ENCODE results near the gene HOXA6.

HOXA6 gene

GRCh38 chr7:27106181-27106900 is 41.2 kb downstream of the HOXA6 start:
- Mint-ChIP-seq H3K9me3 (no peaks in the 10 kb centered on the region), H3K4me1 (ENCODE audit: low read depth in 2 of 2) (peaks cover 10 to 17% of the 10 kb centered on the region in 2 donors), H3K36me3 (ENCODE audit: insufficient read depth) (peaks cover 9% of the 10 kb centered on the region), H3K4me3 (no peak overlapping the region), H3K27ac (no peak overlapping the region), H3K27me3 (peaks cover 41 to 74% of the 10 kb centered on the region in 2 donors)
- DNase-seq (no peak), ATAC-seq (replicated peaks) (no peak)

- Mint-ChIP-seq H3K4me3 (no peak overlapping the region), H3K9me3 (no peaks in the 10 kb centered on the region), H3K36me3 (ENCODE audit: insufficient read depth) (peaks cover 17% of the 10 kb centered on the region), H3K27me3 (peaks cover 46 to 76% of the 10 kb centered on the region in 2 donors), H3K4me1 (ENCODE audit: low read depth in 2 of 2) (peaks cover 10 to 19% of the 10 kb centered on the region in 2 donors), H3K27ac (no peak overlapping the region)
- no peak for ATAC-seq (replicated peaks)
- no peak for DNase-seq
Observed at GRCh38 chr7:27105301-27106031, 42.1 kb downstream of the HOXA6 start.

- Mint-ChIP-seq H3K27ac (no peak overlapping the region), H3K27me3 (peaks cover 50 to 81% of the 10 kb centered on the region in 2 donors), H3K4me1 (ENCODE audit: low read depth in 2 of 2) (peaks cover 10 to 19% of the 10 kb centered on the region in 2 donors), H3K36me3 (ENCODE audit: insufficient read depth) (peaks cover 25% of the 10 kb centered on the region), H3K4me3 (no peak overlapping the region), H3K9me3 (no peaks in the 10 kb centered on the region)
- ATAC-seq (replicated peaks), result no peak
- DNase-seq, result no peak
Observed at GRCh38 chr7:27104341-27105058, 43.1 kb downstream of the HOXA6 start.

- no peak for DNase-seq
Observed at GRCh38 chr7:27103489-27104226, 43.9 kb downstream of the HOXA6 start.

GRCh38 chr7:27102581-27103442 is 44.8 kb downstream of the HOXA6 start, which contains the start of gene HOXA2:
Gene HOXA2 (minus strand): TSS chr7:27102683. CDS start chr7:27102500, 183 bp downstream.
- peaks cover 27% of the 10 kb centered on the region for H3K36me3 Mint-ChIP-seq (ENCODE audit: insufficient read depth)
- DNase-seq (no peak), ATAC-seq (replicated peaks) (no peak)
- peaks cover 56 to 95% of the 10 kb centered on the region in 2 donors for H3K27me3 Mint-ChIP-seq
- peak within 1 kb of the TSS; percentile 23 to 41 for H3K4me3 Mint-ChIP-seq
- H3K9me3 Mint-ChIP-seq, result no peaks in the 10 kb centered on the region
- no peak within 1 kb of the TSS for H3K27ac Mint-ChIP-seq
- H3K4me1 Mint-ChIP-seq (ENCODE audit: low read depth in 2 of 2), result peaks cover 11 to 27% of the 10 kb centered on the region in 2 donors

More at GRCh38 chr7:27103489-27104226, 43.9 kb downstream of the HOXA6 start:
- H3K27me3 Mint-ChIP-seq, result peaks cover 55 to 88% of the 10 kb centered on the region in 2 donors
- no peak for ATAC-seq (replicated peaks)
- H3K9me3 Mint-ChIP-seq, result no peaks in the 10 kb centered on the region
- no peak overlapping the region for H3K27ac Mint-ChIP-seq
- peaks cover 27% of the 10 kb centered on the region for H3K36me3 Mint-ChIP-seq (ENCODE audit: insufficient read depth)
- peak overlapping the region in 1 of 2 donors; percentile 8 for H3K4me3 Mint-ChIP-seq
- H3K4me1 Mint-ChIP-seq (ENCODE audit: low read depth in 2 of 2), result peaks cover 10 to 21% of the 10 kb centered on the region in 2 donors

- peak overlapping the region; percentile 23 to 41 for H3K4me3 Mint-ChIP-seq
- DNase-seq (no peak), ATAC-seq (replicated peaks) (no peak)
- H3K27ac Mint-ChIP-seq, result no peak overlapping the region
- H3K9me3 Mint-ChIP-seq, result no peaks in the 10 kb centered on the region
- H3K4me1 Mint-ChIP-seq (ENCODE audit: low read depth in 2 of 2), result peaks cover 18 to 32% of the 10 kb centered on the region in 2 donors
- peaks cover 56 to 94% of the 10 kb centered on the region in 2 donors for H3K27me3 Mint-ChIP-seq
- peaks cover 28% of the 10 kb centered on the region for H3K36me3 Mint-ChIP-seq (ENCODE audit: insufficient read depth)
Observed at GRCh38 chr7:27101957-27102580, 45.5 kb downstream of the HOXA6 start.

- ATAC-seq (replicated peaks) (no peak), DNase-seq (no peak)
- peaks cover 56 to 92% of the 10 kb centered on the region in 2 donors for H3K27me3 Mint-ChIP-seq
- H3K4me1 Mint-ChIP-seq (ENCODE audit: low read depth in 2 of 2), result peaks cover 22 to 35% of the 10 kb centered on the region in 2 donors
- H3K36me3 Mint-ChIP-seq (ENCODE audit: insufficient read depth), result peaks cover 34% of the 10 kb centered on the region
- H3K9me3 Mint-ChIP-seq, result no peaks in the 10 kb centered on the region
- H3K27ac Mint-ChIP-seq, result no peak overlapping the region
- H3K4me3 Mint-ChIP-seq, result peak overlapping the region; percentile 23 to 37
Observed at GRCh38 chr7:27101171-27101956, 46.2 kb downstream of the HOXA6 start.

GRCh38 chr7:27100694-27101170 is 46.8 kb downstream of the HOXA6 start:
- Mint-ChIP-seq H3K36me3 (ENCODE audit: insufficient read depth) (peaks cover 34% of the 10 kb centered on the region), H3K27ac (no peak overlapping the region), H3K9me3 (no peaks in the 10 kb centered on the region), H3K4me1 (ENCODE audit: low read depth in 2 of 2) (peaks cover 23 to 36% of the 10 kb centered on the region in 2 donors), H3K27me3 (peaks cover 56 to 86% of the 10 kb centered on the region in 2 donors), H3K4me3 (no peak overlapping the region)
- DNase-seq (no peak), ATAC-seq (replicated peaks) (no peak)

- peaks cover 30 to 43% of the 10 kb centered on the region in 2 donors for H3K4me1 Mint-ChIP-seq (ENCODE audit: low read depth in 2 of 2)
- H3K27ac Mint-ChIP-seq, result no peak overlapping the region
Observed at GRCh38 chr7:27099453-27100370, 47.9 kb downstream of the HOXA6 start.

GRCh38 chr7:27098578-27099451 is 48.8 kb downstream of the HOXA6 start:
- H3K4me3 Mint-ChIP-seq, result peak overlapping the region in 1 of 2 donors; percentile 78
- peaks cover 45 to 66% of the 10 kb centered on the region in 2 donors for H3K27me3 Mint-ChIP-seq
- H3K36me3 Mint-ChIP-seq (ENCODE audit: insufficient read depth), result peaks cover 34% of the 10 kb centered on the region
- DNase-seq (no peak), ATAC-seq (replicated peaks) (no peak)
- H3K4me1 Mint-ChIP-seq (ENCODE audit: low read depth in 2 of 2), result peaks cover 35 to 41% of the 10 kb centered on the region in 2 donors
- H3K27ac Mint-ChIP-seq, result no peak overlapping the region
- no peaks in the 10 kb centered on the region for H3K9me3 Mint-ChIP-seq

More at GRCh38 chr7:27099453-27100370, 47.9 kb downstream of the HOXA6 start:
- peaks cover 48 to 75% of the 10 kb centered on the region in 2 donors for H3K27me3 Mint-ChIP-seq
- peaks cover 34% of the 10 kb centered on the region for H3K36me3 Mint-ChIP-seq (ENCODE audit: insufficient read depth)
- no peaks in the 10 kb centered on the region for H3K9me3 Mint-ChIP-seq
- H3K4me3 Mint-ChIP-seq, result no peak overlapping the region
- DNase-seq, result no peak
- no peak for ATAC-seq (replicated peaks)

All from effector memory CD8-positive, alpha-beta T cell (primary cell).